Fibroblast of pulmonary artery (primary cell): ENCODE data around the gene CUBN.

ENCODE experiments used
- DNase-seq: peaks from one replicate; pipeline ENCODE4 v3.0.0-alpha.2; 2010; ENCODE audit warnings: low read depth
- H3K4me3 ChIP-seq: replicated peaks from 2 replicates; pipeline ENCODE4 v1.5.1; 2011; ENCODE audit warnings: low read depth, mild to moderate bottlenecking, control low read depth, low read length, moderate library complexity
- TF ChIP-seq, protein P1 (sequence below): IDR thresholded peaks from 2 replicates; pipeline ENCODE4 v1.5.1; 2011; ENCODE audit warnings: mild to moderate bottlenecking, control low read depth, low read length, inconsistent platforms; ENCODE audit errors: missing control alignments

Gene CUBN

GRCh38 chr10:16927546-16927945 lies 202.1 kb downstream of the CUBN start:
- DNase-seq, result no peak
- no peak overlapping the region for H3K4me3 ChIP-seq
- TF ChIP-seq, protein P1, sequence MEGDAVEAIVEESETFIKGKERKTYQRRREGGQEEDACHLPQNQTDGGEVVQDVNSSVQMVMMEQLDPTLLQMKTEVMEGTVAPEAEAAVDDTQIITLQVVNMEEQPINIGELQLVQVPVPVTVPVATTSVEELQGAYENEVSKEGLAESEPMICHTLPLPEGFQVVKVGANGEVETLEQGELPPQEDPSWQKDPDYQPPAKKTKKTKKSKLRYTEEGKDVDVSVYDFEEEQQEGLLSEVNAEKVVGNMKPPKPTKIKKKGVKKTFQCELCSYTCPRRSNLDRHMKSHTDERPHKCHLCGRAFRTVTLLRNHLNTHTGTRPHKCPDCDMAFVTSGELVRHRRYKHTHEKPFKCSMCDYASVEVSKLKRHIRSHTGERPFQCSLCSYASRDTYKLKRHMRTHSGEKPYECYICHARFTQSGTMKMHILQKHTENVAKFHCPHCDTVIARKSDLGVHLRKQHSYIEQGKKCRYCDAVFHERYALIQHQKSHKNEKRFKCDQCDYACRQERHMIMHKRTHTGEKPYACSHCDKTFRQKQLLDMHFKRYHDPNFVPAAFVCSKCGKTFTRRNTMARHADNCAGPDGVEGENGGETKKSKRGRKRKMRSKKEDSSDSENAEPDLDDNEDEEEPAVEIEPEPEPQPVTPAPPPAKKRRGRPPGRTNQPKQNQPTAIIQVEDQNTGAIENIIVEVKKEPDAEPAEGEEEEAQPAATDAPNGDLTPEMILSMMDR, result no peak

- H3K4me3 ChIP-seq, result no peak overlapping the region
- no peak for DNase-seq
- TF ChIP-seq, protein P1, result no peak
These were observed 205.9 kb downstream of the CUBN start for GRCh38 chr10:16923726-16924125.

- TF ChIP-seq, protein P1, result no peak
- peak; percentile 31 for DNase-seq
- no peak overlapping the region for H3K4me3 ChIP-seq
These were observed 206.3 kb downstream of the CUBN start for GRCh38 chr10:16923309-16923708.

- DNase-seq, result no peak
- no peak overlapping the region for H3K4me3 ChIP-seq
- TF ChIP-seq, protein P1, result no peak
These were observed 210.3 kb downstream of the CUBN start for GRCh38 chr10:16919121-16919982.

DNA sequence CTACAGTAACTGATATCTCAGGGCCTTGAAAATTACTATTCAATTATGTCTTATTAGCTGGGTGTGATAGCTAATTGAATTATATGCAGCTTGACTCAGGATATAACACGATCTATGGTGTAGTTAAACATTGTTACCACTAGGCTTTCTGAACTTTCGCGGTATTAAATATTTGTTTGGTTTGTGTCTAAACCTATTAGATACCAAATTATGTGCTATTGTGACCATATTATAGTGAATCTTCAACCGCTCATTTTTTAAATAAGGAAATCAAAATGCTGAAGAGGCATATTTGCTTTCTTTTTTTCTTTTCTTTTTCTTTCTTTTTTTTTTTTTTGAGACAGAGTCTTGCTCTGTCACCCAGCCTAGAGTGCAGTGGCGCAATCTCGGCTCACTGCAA lies 213.1 kb downstream of the CUBN start:
- TF ChIP-seq, protein P1, result no peak
- DNase-seq, result no peak
- H3K4me3 ChIP-seq, result no peak overlapping the region

DNA sequence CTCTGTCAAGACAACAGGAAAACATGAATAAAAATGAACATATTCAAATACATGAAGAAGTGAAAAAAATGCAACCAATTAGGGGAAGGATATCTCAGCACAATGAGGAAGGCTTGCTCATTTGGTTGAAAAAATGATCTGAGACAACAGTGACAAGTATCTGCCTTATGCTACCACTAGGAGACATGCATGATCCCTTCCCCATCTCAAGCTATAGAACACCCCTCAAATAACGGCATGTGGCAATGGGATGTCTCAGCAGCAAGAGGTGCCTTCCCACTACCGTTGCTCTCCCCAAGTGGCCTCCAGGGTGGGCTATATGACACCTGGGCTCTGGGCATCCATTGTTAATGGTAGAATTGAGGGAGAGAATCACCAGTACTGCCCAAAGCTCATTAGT lies 214.3 kb downstream of the CUBN start:
- TF ChIP-seq, protein P1, result no peak
- no peak overlapping the region for H3K4me3 ChIP-seq
- no peak for DNase-seq

- no peak for DNase-seq
- TF ChIP-seq, protein P1, result no peak
- H3K4me3 ChIP-seq, result no peak overlapping the region
These were observed 216.3 kb downstream of the CUBN start for GRCh38 chr10:16913266-16913665.
